ENCODE results near the gene BPGM. TPM values are rescaled to one million over a fixed set of nuclear protein-coding genes. Genes with fewer than 3 reads are reported as not detected.

The BPGM gene
- total RNA-seq, 1 experiment from 2014 or later = 18.5 TPM

DNA sequence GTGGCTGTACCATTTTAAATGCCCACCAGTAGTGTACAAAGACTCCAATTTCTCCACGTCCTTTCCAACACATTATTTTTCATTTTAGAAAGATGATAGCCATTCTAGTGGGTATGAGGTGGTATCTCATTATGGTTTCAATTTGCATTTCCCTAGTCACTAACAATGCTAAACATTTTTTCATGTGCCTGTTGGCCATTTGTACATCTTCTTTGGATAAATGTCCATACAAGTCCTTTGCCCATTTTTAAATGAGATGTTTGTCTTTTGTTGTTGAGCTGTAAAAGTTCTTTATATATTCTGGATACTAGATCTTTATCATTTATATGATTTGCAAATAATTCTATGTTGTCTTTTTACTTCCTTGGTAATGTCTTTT, 18.9 kb upstream of the BPGM start:
- no peaks in the 10 kb centered on the region for H3K27me3 ChIP-seq (ENCODE audit: insufficient read depth, low read depth)
- H4K20me1 ChIP-seq (ENCODE audit: insufficient read depth) = no peaks in the 10 kb centered on the region
- H3K79me2 ChIP-seq (ENCODE audit: low read depth) = no peaks in the 10 kb centered on the region
- BruUV-seq (replicated peaks) = no TSS peak
- H3F3A ChIP-seq (ENCODE audit: insufficient read depth, low read depth) = no peaks in the 10 kb centered on the region
- H3K4me1 ChIP-seq (replicated peaks; ENCODE audit: insufficient read depth) = no peaks in the 10 kb centered on the region
- no peak overlapping the region for H3K4me3 ChIP-seq
- ChIA-PET CTCF (no interaction called here), POLR2A (ENCODE audit: unreplicated experiment) (no interaction called here)
- TF ChIP-seq, protein P1, sequence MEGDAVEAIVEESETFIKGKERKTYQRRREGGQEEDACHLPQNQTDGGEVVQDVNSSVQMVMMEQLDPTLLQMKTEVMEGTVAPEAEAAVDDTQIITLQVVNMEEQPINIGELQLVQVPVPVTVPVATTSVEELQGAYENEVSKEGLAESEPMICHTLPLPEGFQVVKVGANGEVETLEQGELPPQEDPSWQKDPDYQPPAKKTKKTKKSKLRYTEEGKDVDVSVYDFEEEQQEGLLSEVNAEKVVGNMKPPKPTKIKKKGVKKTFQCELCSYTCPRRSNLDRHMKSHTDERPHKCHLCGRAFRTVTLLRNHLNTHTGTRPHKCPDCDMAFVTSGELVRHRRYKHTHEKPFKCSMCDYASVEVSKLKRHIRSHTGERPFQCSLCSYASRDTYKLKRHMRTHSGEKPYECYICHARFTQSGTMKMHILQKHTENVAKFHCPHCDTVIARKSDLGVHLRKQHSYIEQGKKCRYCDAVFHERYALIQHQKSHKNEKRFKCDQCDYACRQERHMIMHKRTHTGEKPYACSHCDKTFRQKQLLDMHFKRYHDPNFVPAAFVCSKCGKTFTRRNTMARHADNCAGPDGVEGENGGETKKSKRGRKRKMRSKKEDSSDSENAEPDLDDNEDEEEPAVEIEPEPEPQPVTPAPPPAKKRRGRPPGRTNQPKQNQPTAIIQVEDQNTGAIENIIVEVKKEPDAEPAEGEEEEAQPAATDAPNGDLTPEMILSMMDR (conservative IDR thresholded peaks at IDR 0.05) = no peak
- no peak for TF ChIP-seq EZH2 (IDR thresholded peaks at IDR 0.05; ENCODE audit: low read depth)
- H3K27ac ChIP-seq = no peak overlapping the region
- no peaks in the 10 kb centered on the region for H3K36me3 ChIP-seq (ENCODE audit: low read depth)
- no peak overlapping the region for H3K4me2 ChIP-seq
- peaks cover 8% of the 10 kb centered on the region; the same call in 1 of the 2 replicates for H3K9me2 ChIP-seq (ENCODE audit: insufficient read depth)
- no peak overlapping the region for H2AFZ ChIP-seq
- DNase-seq = no peak
- intact Hi-C loops (cut with micrococcal nuclease; ENCODE audit: unreplicated experiment) = no loop called here
- H3K9me3 ChIP-seq (ENCODE audit: insufficient read depth, low read depth) = no peaks in the 10 kb centered on the region

DNA sequence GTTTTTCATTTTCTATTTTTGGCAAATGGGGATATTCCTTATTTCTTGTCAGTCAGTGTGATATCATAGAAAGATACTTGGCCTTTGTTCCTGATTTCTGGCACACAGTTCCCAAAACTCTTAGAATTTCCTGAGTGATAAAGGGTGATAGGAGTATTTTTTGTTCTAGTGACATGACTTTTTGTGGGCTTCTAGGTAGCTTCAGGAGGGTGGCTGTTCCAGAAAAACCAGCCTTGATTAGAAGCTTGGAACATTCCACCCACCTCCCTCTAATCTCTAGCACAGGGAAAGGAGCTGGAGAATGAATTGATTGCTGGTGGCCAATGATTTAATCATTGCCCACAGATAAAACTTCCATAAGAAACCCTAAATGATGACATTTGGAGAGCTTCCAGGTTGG, 17.2 kb upstream of the BPGM start:
- Histone ChIP-seq H3K4me3 (no peak overlapping the region), H3K27ac (no peak overlapping the region), H3F3A (ENCODE audit: insufficient read depth, low read depth) (no peaks in the 10 kb centered on the region), H3K9me3 (ENCODE audit: insufficient read depth, low read depth) (no peaks in the 10 kb centered on the region), H3K27me3 (ENCODE audit: insufficient read depth, low read depth) (no peaks in the 10 kb centered on the region), H3K4me2 (no peak overlapping the region), H3K4me1 (replicated peaks; ENCODE audit: insufficient read depth) (no peaks in the 10 kb centered on the region), H2AFZ (no peak overlapping the region), H4K20me1 (ENCODE audit: insufficient read depth) (no peaks in the 10 kb centered on the region), H3K79me2 (ENCODE audit: low read depth) (no peaks in the 10 kb centered on the region), H3K9me2 (ENCODE audit: insufficient read depth) (0 out of 2 replicates have a peak, but pooled peaks cover under 1% of the 10 kb centered on the region), H3K36me3 (ENCODE audit: low read depth) (no peaks in the 10 kb centered on the region)
- BruUV-seq (replicated peaks) = no TSS peak
- ChIA-PET POLR2A (ENCODE audit: unreplicated experiment) (no interaction called here), CTCF (no interaction called here)
- intact Hi-C loops (cut with micrococcal nuclease; ENCODE audit: unreplicated experiment) = no loop called here
- no peak for DNase-seq
- no peak for TF ChIP-seq EZH2 (IDR thresholded peaks at IDR 0.05; ENCODE audit: low read depth)
- TF ChIP-seq, protein P1 (conservative IDR thresholded peaks at IDR 0.05) = no peak

DNA sequence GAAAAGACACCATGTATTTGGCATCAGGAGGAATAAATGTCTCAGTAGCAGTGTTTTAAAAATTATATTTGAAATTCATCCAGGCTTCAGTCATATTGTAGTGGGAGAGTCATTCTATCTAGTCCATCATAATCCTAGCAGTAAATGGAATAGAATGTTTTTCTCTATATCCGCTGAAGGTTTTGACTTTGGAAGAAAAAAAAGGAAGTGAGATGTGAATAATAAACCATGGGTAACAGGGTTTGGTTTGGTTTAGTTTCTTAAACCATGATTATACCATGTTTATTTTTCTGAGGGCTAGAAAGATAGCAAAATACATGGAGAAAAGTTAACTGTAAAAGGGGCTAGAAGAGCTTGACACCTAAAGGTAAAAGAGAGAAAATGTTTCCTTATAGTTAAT, 16.4 kb upstream of the BPGM start:
- Histone ChIP-seq H3K9me2 (ENCODE audit: insufficient read depth) (no peaks in the 10 kb centered on the region), H3K27me3 (ENCODE audit: insufficient read depth, low read depth) (no peaks in the 10 kb centered on the region), H3F3A (ENCODE audit: insufficient read depth, low read depth) (no peaks in the 10 kb centered on the region), H3K4me1 (replicated peaks; ENCODE audit: insufficient read depth) (no peaks in the 10 kb centered on the region), H3K4me3 (no peak overlapping the region), H3K27ac (no peak overlapping the region), H3K36me3 (ENCODE audit: low read depth) (no peaks in the 10 kb centered on the region), H3K9me3 (ENCODE audit: insufficient read depth, low read depth) (no peaks in the 10 kb centered on the region), H4K20me1 (ENCODE audit: insufficient read depth) (no peaks in the 10 kb centered on the region), H2AFZ (no peak overlapping the region), H3K79me2 (ENCODE audit: low read depth) (no peaks in the 10 kb centered on the region), H3K4me2 (no peak overlapping the region)
- no peak for DNase-seq
- TF ChIP-seq EZH2 (IDR thresholded peaks at IDR 0.05; ENCODE audit: low read depth) = no peak
- TF ChIP-seq, protein P1 (conservative IDR thresholded peaks at IDR 0.05) = no peak
- POLR2A ChIA-PET (ENCODE audit: unreplicated experiment) = interaction anchor here (0.5 to 0.6 kb wide), 2 partner anchors 16 to 230 kb away, joined by 3 to 4 read pairs; no protein-coding TSS in a partner anchor
- CTCF ChIA-PET = no interaction called here
- no TSS peak for BruUV-seq (replicated peaks)
- intact Hi-C loops (cut with micrococcal nuclease; ENCODE audit: unreplicated experiment) = loop anchor here (5.0 kb wide), 1 partner anchor 147 kb away; the partner anchor contains the start of gene CALD1

Data from PC-9 (cell line).